GM23338 (cell line): Measurements from ENCODE around the gene MOB2. TPM values are rescaled to one million over a fixed set of nuclear protein-coding genes. Genes with fewer than 3 reads are reported as not detected.
A peak's percentile ranks its signal among the peaks of the same experiment; 100 is the strongest.

Source experiments
- ATAC-seq: fragments of 200-7000 bp; cut with Tn5 transposase; 3 replicates; pipeline ENCODE4 v1.9.1; 2020
- DNase-seq: peaks from one replicate; pipeline ENCODE4 v3.0.0-alpha.2; 2015; ENCODE audit warnings: low spot score
- H2AFZ ChIP-seq: fragments of 200-600 bp; sonication (generic); 2 replicates; pipeline ENCODE4 v1.8.0; 2016; ENCODE audit warnings: antibody characterized with exemption, mild to moderate bottlenecking, moderate library complexity
- H3F3A ChIP-seq: fragments of 200-600 bp; sonication (generic); replicated peaks from 2 replicates; pipeline ENCODE4 v1.8.0; 2017; ENCODE audit warnings: antibody characterized with exemption, mixed run types, low read depth
- H3K27ac ChIP-seq: fragments of 200-600 bp; sonication (generic); 2 replicates; pipeline ENCODE4 v1.6.1; 2016; ENCODE audit warnings: low read depth
- H3K27me3 ChIP-seq: fragments of 200-600 bp; sonication (generic); 2 replicates; pipeline ENCODE4 v1.8.0; 2016; ENCODE audit warnings: mild to moderate bottlenecking, mixed run types, moderate library complexity; ENCODE audit not compliant: insufficient read depth
- H3K36me3 ChIP-seq: fragments of 200-600 bp; sonication (generic); 2 replicates; pipeline ENCODE4 v1.8.0; 2016; ENCODE audit warnings: mild to moderate bottlenecking; ENCODE audit not compliant: insufficient read depth
- H3K4me1 ChIP-seq: fragments of 200-600 bp; sonication (generic); 2 replicates; pipeline ENCODE4 v1.8.0; 2016; ENCODE audit warnings: mild to moderate bottlenecking, moderate library complexity; ENCODE audit not compliant: insufficient read depth
- H3K4me2 ChIP-seq: fragments of 200-600 bp; sonication (generic); 2 replicates; pipeline ENCODE4 v1.7.1; 2017; ENCODE audit warnings: mixed run types
- H3K4me3 ChIP-seq: fragments of 200-600 bp; sonication (generic); 2 replicates; pipeline ENCODE4 v1.6.1; 2016; ENCODE audit warnings: mixed run types
- H3K79me2 ChIP-seq: fragments of 200-600 bp; sonication (generic); replicated peaks from 2 replicates; pipeline ENCODE4 v1.8.0; 2017; ENCODE audit warnings: mild to moderate bottlenecking; ENCODE audit not compliant: insufficient read depth
- H3K9me2 ChIP-seq: fragments of 200-600 bp; sonication (generic); 2 replicates; pipeline ENCODE4 v1.8.0; 2017; ENCODE audit not compliant: insufficient read depth
- H4K20me1 ChIP-seq: fragments of 200-600 bp; sonication (generic); replicated peaks from 2 replicates; pipeline ENCODE4 v1.8.0; 2017; ENCODE audit warnings: mild to moderate bottlenecking; ENCODE audit not compliant: insufficient read depth
- H3K27ac Mint-ChIP-seq: 2 replicates; pipeline ENCODE4 v1.8.0; 2020; ENCODE audit warnings: inconsistent platforms, mild to moderate bottlenecking, moderate library complexity, mixed read lengths
- H3K27me3 Mint-ChIP-seq: 3 replicates; pipeline ENCODE4 v1.8.0; 2022; ENCODE audit warnings: low read depth, mild to moderate bottlenecking, moderate library complexity, mixed read lengths, inconsistent platforms; ENCODE audit not compliant: insufficient read depth, poor library complexity
- H3K36me3 Mint-ChIP-seq: 3 replicates; pipeline ENCODE4 v1.8.0; 2021; ENCODE audit warnings: low read depth, mild to moderate bottlenecking, inconsistent platforms, moderate library complexity, mixed read lengths
- H3K4me1 Mint-ChIP-seq: 3 replicates; pipeline ENCODE4 v1.8.0; 2020; ENCODE audit warnings: mild to moderate bottlenecking, inconsistent platforms, mixed read lengths
- H3K4me3 Mint-ChIP-seq: 3 replicates; pipeline ENCODE4 v1.8.0; 2021; ENCODE audit warnings: moderate library complexity, mild to moderate bottlenecking, inconsistent platforms, mixed read lengths
- H3K9me3 Mint-ChIP-seq: 3 replicates; pipeline ENCODE4 v1.8.0; 2020; ENCODE audit warnings: moderate library complexity, mild to moderate bottlenecking, inconsistent platforms, mixed read lengths
- CTCF ChIP-seq, 2 experiments: fragments of 200-600 bp in 1 of 2; sonication (generic) in 1 of 2; conservative IDR thresholded peaks; 2 replicates each; pipeline versions ENCODE4 v1.5.1 to v1.6.1; 2016 to 2017; ENCODE audit warnings: antibody characterized with exemption in 2 of 2, low read depth in 2 of 2, mild to moderate bottlenecking in 2 of 2, moderate library complexity in 1 of 2
- ETS1 ChIP-seq: IDR thresholded peaks from 2 replicates; pipeline ENCODE4 v1.6.1; 2016; ENCODE audit warnings: antibody characterized with exemption
- EZH2 ChIP-seq: fragments of 200-600 bp; sonication (generic); IDR thresholded peaks from one replicate; pipeline ENCODE4 v1.8.0; 2017; ENCODE audit warnings: antibody characterized with exemption, mild to moderate bottlenecking, low read depth; ENCODE audit not compliant: unreplicated experiment
- JUNB ChIP-seq: IDR thresholded peaks from one replicate; pipeline ENCODE4 v1.6.1; 2016; ENCODE audit warnings: antibody characterized with exemption; ENCODE audit not compliant: unreplicated experiment
- POLR2AphosphoS5 ChIP-seq: IDR thresholded peaks from 2 replicates; pipeline ENCODE4 v1.6.1; 2016; ENCODE audit warnings: antibody characterized with exemption, low read depth
- REST ChIP-seq: IDR thresholded peaks from one replicate; pipeline ENCODE4 v1.6.1; 2018; ENCODE audit warnings: antibody characterized with exemption; ENCODE audit not compliant: unreplicated experiment
- STAT1 ChIP-seq: IDR thresholded peaks from one replicate; pipeline ENCODE4 v1.6.1; 2016; ENCODE audit warnings: antibody characterized with exemption; ENCODE audit not compliant: unreplicated experiment
- ZNF114 ChIP-seq: fragments of 250-450 bp; sonication (Bioruptor Pico); IDR thresholded peaks from 2 replicates; pipeline ENCODE4 v1.5.0; 2020; ENCODE audit warnings: mild to moderate bottlenecking, moderate library complexity
- ZNF331 ChIP-seq: fragments of 250-450 bp; sonication (Bioruptor Pico); IDR thresholded peaks from 2 replicates; pipeline ENCODE4 v1.5.0; 2020; ENCODE audit warnings: low read depth, mild to moderate bottlenecking, moderate library complexity
- polyA plus RNA-seq: library from polyadenylated mRNA; unstranded; fragments of >200 nt; fragmentation: Nextera tagmentation; extraction: Ambion mirVana; gene quantifications from 2 replicates; pipeline ENCODE4 v1.2.1, GENCODE V29; 2016
- total RNA-seq: library from RNA; depleted of rRNA; stranded (reverse); fragments of >200 nt; shearing (Covaris generic); gene quantifications from 2 replicates; pipeline ENCODE4 v1.2.3, GENCODE V29; 2014

MOB2 gene
- total and polyA plus RNA-seq, 2 experiments from 2014 or later, result 10.1 to 19.7 TPM

GRCh38 chr11:1515082-1516060 lies 28.8 kb upstream of the MOB2 start:
- Histone ChIP-seq H3K27ac (no peak overlapping the region), H3K4me1 (peaks cover 7% of the 10 kb centered on the region; the same call in 1 of the 2 replicates), H3K4me3 (no peak overlapping the region), H2AFZ (no peak overlapping the region), H3K27me3 (no peaks in the 10 kb centered on the region), H4K20me1 (peaks cover 5% of the 10 kb centered on the region; the same call in 1 of the 2 replicates), H3K9me2 (no peaks in the 10 kb centered on the region), H3K36me3 (no peaks in the 10 kb centered on the region), H3F3A (peaks cover 5% of the 10 kb centered on the region; the same call in 1 of the 2 replicates), H3K4me2 (no peak overlapping the region), H3K79me2 (peaks cover 36% of the 10 kb centered on the region)
- peaks cover 31% of the 10 kb centered on the region for H3K4me1 Mint-ChIP-seq
- peak; percentile 93 for ATAC-seq
- no peaks in the 10 kb centered on the region for H3K36me3 Mint-ChIP-seq
- no peaks in the 10 kb centered on the region; the same call in 2 of the 3 replicates for H3K9me3 Mint-ChIP-seq
- no peak overlapping the region for H3K27ac Mint-ChIP-seq
- no peak overlapping the region for H3K4me3 Mint-ChIP-seq
- peak; percentile 91 for DNase-seq
- peaks cover 18% of the 10 kb centered on the region for H3K27me3 Mint-ChIP-seq
- TF ChIP-seq POLR2AphosphoS5, result no peak
- TF ChIP-seq CTCF (conservative IDR thresholded peaks at IDR 0.05; ENCODE audit: low read depth in 2 of 2), result peak; percentile 85 to 95

GRCh38 chr11:1514336-1515061 lies 27.9 kb upstream of the MOB2 start:
- H3K36me3 ChIP-seq, result no peaks in the 10 kb centered on the region
- H3K27me3 ChIP-seq, result no peaks in the 10 kb centered on the region
- no peak overlapping the region for H2AFZ ChIP-seq
- H3K4me2 ChIP-seq, result no peak overlapping the region
- no peak overlapping the region for H3K27ac ChIP-seq
- H3K79me2 ChIP-seq, result peaks cover 30% of the 10 kb centered on the region
- peaks cover 5% of the 10 kb centered on the region; the same call in 1 of the 2 replicates for H3F3A ChIP-seq
- no peaks in the 10 kb centered on the region for H3K9me2 ChIP-seq
- no peak overlapping the region for H3K4me3 Mint-ChIP-seq
- peaks cover 34% of the 10 kb centered on the region for H3K4me1 Mint-ChIP-seq
- H3K27ac Mint-ChIP-seq, result no peak overlapping the region
- H3K27me3 Mint-ChIP-seq, result peaks cover 18% of the 10 kb centered on the region
- TF ChIP-seq ZNF114 (CRISPR knock-in tag), result no peak
- TF ChIP-seq REST, result no peak
- no peak for TF ChIP-seq ETS1
- no peak for TF ChIP-seq JUNB
- no peak for TF ChIP-seq POLR2AphosphoS5
- TF ChIP-seq ZNF331 (CRISPR knock-in tag), result no peak
- TF ChIP-seq STAT1, result no peak
- TF ChIP-seq EZH2, result no peak
- peaks cover 7% of the 10 kb centered on the region; the same call in 1 of the 2 replicates for H3K4me1 ChIP-seq
- H3K9me3 Mint-ChIP-seq, result no peaks in the 10 kb centered on the region; the same call in 2 of the 3 replicates
- no peaks in the 10 kb centered on the region; the same call in 2 of the 3 replicates for H3K36me3 Mint-ChIP-seq
- peaks cover 5% of the 10 kb centered on the region; the same call in 1 of the 2 replicates for H4K20me1 ChIP-seq
- ATAC-seq (no peak), DNase-seq (no peak)
- H3K4me3 ChIP-seq, result no peak overlapping the region
